AG08395 (cell line): ENCODE data around the gene RPTOR.
A peak's percentile ranks its signal among the peaks of the same experiment; 100 is the strongest.

Source experiments
- DNase-seq: peaks from one replicate; pipeline ENCODE4 v3.0.0; 2012; ENCODE audit warnings: mixed read lengths, low spot score

The RPTOR gene

DNA sequence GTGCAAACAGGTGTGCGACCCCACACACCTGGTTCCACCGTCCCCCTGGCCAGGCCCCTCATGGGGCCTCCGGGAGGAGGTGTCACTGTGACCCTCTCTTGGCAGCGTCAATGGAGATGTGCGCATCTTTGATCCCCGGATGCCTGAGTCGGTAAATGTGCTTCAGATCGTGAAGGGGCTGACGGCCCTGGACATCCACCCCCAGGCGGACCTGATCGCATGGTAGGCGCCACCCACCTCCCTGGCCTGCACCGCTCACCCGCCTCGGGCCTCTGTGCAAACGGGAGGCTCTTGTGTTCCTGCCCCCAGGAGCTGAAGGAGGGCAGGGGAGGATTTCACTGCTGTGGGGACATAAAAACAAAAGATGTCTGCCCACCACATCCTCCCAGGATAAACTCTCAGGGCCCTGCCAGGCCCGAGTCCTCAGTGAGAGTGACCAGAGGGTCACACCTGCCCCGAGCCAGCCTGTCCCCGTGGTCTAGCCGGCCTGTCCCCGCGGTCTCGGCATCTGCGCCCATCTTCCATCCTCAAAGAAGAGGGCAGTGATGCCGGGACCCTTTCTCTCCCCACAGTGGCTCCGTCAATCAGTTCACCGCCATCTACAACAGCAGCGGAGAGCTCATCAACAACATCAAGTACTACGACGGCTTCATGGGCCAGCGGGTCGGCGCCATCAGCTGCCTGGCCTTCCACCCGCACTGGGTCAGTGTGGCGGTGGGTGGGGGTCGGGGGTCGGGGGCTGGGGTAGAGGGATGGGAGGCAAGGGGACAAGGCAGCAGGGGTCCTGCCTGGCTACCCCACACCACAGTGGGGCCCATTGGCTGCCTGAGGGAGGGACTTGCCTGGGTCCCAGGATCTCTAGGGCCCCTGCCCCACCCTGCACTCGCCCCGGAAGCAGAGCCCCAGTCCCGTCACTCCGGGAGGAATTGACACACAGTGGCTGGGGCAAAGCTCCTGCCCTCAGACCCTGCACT, 418.0 kb downstream of the RPTOR start:
- DNase-seq: no peak

DNA sequence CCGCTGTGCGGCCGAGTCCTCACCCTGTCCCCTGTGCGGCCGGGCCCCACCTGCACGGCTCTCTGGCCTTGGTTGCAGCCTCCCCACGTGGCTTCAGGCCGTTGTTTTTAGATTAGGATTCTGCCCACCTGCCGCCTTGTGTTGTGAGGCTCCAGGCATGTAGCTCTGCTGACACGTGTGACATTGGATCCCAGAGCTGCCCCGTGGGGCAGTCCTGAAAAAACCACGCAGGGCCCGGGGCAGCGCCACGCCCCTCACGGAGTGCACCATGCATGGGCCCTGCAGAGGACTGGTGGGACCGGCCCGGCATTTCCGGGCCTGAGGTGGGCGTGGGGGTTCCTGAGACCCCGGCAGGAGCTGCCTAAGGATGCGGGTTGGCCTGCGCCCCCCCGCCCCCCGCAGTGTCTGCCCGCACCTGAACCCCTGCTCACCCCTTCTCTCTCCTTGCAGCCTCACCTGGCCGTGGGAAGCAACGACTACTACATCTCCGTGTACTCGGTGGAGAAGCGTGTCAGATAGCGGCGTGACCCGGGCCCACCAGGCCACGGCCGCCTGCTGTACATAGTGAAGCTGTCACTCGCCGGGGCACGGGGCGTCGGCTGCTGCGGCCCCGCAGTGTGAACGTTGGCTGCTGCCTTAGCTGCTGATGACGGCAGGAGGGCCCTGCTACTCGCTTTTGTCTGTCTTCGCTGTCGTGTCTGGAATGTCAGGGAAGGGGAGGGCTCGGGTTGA, 419.3 kb downstream of the RPTOR start:
- no peak for DNase-seq

DNA sequence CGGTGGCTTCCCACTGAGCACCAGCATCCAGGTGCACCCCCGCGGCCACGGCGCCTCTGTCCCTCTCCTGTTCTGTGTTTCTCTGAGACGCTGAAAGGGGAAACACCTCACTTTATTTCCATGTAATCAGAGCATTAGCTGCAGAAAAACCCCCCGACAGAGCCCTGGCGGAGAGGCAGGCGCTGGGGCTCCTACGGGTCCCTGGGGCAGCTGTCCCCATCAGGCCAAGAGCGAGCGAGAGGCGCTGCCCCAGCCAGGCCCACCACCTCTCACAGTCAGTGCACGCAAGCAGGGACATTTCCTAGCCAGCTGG, 419.9 kb downstream of the RPTOR start:
- DNase-seq: no peak

DNA sequence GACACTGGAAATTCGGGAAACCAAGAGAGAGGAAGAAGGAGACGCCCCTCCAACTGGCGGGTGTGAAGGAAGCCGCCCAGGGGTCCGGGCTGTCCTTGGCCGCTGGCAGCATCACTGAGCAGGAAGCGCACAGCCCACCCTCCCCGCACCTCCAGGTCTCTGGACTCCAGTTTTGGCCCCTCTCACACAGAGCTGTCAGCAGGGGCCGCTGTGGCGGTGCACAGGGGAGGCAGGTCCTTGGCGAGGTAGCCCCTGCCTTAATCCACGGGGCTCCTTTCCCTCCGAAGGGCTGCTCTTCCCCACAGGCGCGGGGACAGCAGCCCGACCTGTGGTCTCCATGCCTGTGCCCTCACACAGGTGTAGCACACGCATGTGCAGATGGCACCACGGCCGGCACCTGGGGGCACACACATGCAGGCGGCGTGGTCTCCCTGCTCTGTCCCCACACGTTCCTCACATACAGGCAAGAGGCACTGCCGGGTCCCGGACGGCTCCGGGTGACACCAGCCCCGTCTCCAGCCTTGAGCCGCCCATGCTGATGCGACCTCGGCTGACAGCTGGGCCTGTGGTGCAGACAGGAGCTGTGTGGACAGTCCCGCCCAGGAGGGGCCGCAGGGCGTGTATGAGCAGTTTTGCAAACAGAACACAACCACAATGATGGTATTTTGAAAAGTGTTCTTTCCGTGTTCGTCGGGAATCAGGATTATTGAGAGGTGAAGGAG, 420.4 kb downstream of the RPTOR start:
- no peak for DNase-seq

DNA sequence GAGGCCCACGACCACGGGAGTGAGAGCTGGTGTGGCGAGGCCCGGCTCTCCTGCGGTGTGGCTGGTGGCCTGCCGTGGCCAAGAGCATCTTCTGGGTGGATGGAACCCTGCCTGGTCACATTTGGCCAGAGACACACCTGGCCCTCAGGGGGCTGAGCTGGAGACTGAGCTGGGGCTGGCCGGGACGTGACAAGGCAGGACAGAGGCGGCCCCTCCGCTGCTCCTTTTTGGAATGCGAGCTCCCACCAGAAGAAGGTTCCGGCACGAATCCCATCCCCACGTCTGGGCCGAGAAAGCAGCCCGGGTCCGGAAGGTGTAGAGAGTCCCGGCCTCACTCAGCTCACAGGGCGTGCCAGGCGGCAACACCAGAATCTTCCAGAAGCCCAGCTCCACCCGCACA, 421.0 kb downstream of the RPTOR start:
- no peak for DNase-seq

DNA sequence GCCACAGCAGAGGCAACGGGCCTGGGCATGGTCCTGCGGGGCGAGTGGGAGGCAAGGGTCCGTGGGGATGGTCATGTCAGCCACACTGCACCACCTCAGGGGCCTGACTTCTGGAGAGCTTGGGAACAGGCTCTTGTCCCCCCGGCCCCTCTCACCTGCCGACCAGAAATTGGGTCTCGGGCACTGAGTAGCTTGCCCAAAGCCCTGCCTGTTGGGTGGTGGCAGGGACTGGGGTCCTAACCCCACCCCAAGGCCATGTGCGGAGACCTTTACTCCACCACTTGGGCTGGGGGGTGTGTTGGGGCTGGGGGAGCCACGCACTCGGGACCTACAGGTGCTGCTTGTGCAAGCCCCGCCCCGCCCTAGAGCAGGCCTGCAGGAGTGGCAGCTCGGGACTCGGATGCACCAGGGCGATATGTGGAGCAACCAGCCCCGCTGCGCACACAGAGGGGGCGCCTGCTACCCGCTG, 422.8 kb downstream of the RPTOR start:
- no peak for DNase-seq

DNA sequence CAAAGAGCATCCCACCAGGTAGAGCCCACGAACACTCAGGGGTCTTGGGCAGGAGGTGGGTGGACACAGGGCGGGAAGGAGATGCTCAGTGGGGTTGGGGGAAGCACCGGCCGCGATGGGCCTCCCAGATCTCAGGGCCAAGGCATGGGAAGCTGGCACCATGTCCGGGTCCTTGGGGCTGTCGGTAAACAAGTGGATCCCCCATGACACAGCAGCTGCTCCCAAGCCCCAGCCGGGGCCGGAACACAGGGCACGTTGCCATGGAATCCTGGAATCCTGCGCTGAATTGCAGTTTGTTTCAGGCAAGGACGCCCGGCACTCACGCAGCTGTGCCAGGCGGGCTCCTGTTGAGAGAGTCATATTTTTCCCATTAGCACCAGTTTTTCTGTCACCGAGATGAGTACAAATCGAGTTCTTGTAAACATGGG, 424.0 kb downstream of the RPTOR start:
- DNase-seq: peak; percentile 79

DNA sequence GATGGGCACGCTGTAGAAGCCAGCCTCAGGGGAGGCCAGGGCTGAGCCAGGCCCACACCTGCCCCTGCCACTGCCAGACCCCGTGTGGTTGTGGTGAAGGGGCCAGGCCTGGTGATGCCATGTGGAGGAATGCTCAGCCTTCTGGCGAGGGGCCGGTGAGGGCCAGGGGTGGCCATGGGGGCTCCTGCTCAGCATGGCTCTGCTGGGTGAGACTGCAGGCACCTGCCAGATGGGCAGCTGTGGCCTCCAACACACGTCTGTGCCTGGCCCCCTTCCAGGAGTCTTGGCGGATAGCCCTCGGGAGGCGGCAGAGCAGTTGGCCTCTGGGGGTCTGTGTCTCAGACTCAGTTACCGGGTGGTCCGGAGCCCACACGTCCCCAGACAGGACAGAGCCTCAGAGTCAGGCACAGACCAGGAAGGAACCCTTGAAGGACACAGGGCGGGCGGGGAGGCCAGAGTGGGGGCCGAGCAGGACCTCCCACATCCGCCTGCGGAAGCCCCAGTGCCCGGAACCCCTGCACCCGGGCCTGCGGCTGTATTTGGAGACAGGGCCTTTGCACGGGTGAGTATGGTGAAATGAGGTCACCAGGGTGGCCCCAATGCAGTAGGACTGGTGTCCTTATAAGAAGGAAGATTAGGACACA, 424.5 kb downstream of the RPTOR start:
- no peak for DNase-seq

DNA sequence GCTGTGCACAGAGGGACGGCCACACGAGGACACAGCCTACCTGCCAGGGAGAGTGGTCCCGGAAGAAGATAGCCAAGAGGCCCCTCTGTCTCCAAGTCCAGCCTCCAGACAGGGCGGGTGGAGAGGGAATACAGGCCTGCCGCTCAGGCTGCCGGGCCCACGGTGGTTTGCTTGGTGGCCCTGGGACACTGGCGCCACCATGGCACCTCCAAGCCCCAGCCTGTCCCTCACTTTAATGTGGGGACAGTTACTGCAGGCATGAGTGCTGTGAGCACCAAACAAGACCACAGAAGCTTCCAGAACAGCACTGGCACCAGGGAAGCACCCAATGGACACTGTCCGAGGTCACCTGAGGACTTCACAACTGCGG, 425.0 kb downstream of the RPTOR start:
- DNase-seq: no peak

DNA sequence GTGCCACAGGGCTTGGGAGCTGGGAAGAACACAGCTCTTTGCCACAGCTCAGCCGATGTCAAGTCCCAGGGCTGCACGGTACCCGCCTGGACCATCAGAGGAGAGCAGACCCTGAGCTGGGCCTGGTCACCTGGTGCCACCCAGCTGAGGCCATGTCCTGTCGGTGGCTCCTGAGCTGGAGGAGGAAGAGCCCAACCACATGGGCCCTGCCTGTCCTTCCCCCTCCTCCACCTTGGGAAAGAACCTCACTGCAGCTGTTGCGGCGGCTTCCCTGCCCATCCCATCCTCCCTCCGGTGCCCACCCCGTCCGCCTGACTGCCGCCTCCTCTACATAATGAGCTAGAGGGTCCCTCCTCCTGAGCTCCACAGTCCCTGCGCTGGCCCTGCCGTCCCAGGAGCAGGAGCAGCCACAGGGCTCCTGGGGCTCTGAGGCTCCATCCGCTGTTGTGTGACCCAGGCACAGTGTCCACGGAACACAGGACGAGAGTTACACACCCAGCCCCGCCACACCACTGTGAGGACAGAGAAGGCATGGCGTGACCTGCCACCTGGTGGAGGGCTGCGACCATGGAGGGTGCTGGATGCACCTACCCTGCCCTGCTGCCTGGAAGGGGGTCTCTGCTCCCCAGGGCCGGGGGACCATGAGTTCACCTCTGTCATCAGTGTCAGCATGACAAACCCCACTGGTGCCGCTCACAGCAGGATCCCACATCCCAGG, 425.6 kb downstream of the RPTOR start:
- peak; percentile 66 for DNase-seq

DNA sequence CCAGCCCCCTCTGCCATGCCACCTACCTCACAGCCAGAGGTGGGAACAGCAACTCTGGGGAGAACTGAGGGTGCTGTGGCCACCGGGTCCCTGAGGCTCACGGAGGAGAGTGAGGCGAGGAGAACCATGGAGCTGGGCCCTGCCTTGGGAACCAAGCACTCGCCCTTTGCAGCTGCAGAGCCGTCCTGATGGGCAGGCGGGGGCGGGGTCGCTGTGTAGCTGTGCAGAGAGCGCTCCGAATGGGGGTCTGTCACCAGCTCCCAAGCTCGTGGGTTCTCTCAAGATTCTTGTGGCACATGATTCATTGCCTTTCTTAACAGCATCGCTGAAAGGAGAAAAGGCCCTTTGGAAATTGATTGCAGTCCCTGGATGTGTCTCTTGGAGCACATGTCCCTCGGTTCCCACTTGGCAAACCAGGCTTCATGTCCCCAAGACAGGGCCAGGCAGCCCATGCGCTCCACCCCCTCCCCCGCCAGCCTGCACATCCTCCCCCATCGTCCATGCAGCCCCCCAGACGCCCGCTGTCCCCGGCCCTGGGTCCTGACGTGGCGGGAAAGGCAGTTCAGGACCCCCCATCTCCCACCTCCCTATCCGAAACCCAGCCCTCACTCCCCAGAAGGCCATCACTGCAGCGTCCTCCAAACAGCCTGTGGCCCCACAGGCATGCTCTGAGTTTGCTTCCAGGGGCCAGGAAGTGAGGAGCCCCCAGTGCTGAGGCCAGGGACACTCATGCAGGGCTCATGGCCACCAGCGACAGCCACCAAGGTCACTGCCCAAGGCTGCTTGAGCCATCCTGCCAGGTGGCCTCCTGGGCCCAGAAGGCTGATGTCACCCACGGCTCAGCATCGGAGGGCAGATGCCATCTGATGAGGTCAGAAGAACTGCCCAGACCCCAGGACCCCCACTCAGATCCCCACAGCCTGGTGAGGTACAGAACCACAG, 426.4 kb downstream of the RPTOR start:
- DNase-seq: peak; percentile 26

DNA sequence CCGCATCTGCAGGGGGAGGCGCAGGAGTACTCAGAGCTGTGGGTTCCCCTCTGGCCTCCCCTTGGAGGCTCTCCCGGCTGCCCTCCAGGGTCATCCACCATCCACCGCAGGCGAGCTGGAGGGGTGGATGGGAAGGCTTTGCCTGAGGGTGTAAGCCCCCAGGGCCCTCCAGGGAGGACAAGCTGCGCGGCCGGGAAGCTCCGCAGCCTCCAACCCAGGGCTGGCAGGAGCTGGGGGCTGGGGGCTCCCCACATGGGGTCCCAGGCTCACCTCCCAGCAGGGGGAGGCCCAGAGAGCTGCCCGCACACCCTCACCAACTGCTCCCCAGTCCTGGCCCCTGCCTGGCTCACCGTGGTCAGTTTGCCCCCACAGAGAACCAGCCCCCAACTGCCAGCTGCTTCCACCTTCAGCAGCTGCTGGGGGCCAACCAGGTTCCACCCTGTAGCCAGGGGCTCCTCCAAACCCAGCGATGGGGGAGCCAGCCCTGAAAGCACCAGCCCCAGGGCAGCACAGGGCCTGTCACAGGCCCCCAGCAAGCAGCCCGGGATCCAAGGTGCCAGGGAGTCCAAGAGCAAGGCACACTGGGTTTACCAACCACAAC, 427.2 kb downstream of the RPTOR start:
- DNase-seq: no peak

DNA sequence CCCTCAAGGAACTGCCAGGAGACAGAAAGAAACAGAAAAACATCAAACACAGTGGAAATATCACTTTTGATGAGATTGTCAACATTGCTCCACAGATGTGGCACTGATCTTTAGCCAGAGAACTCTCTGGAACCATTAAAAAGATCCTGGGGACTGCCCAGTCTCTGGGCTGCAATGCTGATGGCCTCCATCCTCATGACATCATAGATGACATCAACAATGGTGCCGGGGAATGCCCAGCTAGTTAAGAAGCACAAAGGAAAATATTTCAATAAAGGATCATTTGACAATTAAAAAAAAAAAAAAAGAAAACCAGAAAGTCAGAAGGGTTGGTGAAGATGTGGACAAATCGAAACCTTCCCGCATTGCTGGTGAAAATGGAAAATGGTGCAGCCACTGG, 432.1 kb downstream of the RPTOR start:
- DNase-seq: no peak

DNA sequence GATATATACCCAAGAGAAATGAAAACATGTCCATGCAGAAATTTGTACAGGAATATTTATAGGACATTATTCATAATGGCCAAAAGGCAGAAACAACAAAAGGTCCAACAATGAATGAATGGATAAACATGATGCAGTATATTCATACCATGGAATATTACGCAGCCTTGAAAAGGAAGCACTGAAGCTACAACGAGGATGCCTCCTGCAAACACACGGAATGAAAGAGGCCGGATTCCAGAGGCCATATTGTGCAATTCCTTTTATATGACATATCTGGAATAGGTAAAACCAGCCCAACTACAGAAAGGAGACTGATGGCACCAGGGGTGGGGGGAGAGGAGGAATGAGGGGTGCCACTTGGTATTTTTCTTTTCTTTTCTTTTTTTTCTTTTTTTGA, 432.5 kb downstream of the RPTOR start:
- no peak for DNase-seq

DNA sequence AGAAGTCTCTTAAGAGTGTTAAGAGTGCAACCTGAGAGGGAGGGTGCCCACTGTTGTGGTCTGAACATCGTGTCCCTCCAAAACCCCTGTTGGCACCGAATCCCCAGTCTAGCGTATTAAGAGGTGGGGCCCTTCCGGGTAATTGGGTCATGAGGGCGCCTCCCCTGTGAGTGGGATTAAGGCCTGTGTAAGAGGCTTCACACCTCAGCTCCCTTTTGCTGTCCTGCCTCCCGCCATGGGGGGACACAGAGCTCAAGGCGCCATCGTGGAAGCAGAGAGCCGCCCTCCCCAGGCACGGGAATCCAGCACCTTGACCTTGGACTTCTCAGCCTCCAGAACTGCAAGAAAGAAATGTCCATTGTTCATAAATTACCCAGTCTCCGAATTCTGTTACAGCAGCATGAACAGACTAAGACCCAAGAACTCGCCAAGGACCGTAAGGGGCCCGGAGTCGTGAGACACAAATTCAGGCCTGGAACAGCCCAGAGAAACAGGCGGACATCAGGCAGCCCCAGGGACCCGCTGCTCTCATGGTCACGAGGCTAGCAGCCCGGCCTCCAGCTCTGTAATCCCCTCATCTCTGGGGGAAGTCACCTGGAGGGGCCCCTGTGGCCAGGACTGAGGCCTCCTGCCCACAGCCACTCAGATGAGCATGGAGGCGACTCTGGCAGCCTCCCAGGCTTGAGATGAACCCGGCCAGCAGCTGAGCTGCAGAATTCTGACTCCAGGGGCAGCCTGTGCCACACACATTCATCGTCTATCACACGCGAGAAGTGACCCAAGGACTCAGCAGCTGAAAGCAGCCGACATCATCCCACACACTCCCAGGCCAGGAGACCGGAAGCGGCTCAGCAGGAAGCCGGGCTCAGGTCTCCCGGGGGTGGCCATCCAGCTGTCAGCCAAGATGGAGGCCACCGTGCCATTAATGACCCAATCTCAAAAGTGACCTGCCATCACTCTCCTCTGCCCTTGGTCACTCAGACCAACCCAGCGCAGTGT, 434.2 kb downstream of the RPTOR start:
- no peak for DNase-seq

DNA sequence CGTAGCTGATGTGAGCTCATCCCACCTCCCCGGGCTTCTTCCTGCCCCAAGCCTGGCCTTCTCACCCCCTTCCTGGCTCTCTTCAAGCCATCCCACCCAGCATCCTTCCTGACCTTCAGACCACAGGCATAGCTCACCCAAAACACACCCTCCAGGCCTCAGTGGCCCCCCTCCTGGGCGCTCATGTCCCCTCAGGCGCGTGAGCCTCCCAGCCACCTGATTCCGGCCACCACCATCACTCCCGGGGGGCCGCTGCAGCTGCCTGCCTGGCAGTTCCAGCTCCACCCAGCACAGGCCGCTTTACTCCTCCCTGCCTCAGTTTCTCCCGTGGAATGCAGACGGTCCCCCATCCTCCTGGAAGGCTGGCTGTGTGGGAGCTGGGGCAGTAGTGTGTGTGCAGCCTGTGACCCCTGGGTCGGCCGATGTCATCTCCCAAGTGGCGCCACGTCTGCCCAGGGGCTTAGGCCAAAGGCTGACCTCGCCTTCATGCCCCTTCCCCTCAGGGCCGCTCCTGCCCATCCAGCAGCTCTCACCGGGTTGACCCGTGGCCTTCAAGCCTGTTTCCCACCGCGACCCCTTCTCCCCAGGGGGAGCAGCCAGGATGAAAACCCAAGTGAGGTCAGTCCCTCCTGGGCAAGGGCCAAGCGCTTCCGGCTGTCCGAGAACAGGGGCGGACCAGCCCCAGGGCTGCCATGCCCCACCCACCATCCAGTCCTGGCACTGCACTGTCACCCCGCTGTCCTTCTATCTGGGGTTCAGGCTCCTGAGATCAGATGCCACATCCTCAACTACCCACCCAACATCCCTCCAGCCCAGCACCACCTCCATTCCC, 435.1 kb downstream of the RPTOR start:
- DNase-seq: no peak

DNA sequence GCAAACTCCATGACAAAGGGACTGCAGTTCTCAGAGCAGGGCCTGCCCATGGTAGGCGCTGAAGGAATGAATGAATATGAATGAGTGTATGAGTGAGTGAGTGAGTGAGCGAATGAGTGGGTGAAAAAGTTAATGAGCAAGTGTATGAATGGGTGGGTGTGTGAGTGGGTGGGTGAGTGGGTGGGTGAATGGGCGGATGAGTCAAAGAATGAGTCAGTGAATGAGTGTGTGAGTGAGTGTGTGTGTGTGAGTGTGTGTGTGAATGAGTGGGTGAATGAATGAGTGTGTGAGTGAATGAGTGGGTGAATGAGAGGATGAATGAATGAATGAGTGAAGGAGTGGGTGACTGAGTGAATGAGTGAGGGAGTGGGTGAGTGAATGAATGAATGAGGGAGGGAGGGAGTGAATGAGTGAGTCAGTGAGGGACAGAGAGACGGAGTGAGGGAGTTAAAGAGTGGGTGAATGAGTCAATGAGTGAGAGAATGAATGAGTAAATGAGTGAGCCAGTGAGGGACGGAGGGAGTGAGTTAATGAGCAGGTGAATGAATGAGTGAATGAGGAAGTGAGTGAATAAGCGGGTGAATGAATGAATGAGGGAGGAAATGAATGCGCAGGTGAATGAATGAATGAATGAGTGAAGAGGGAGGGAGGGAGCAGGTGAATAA, 435.9 kb downstream of the RPTOR start:
- DNase-seq: no peak
